A673 (cell line): ENCODE measurements around the gene ABHD10. TPM values are rescaled to one million over a fixed set of nuclear protein-coding genes. Genes with fewer than 3 reads are reported as not detected.

Source experiments
- BruUV-seq: library from RNA; stranded (reverse); fragments of 400-500 nt; replicated peaks from 2 replicates; lab custom pipeline; 2021; lab: Mats Ljungman, UMichigan
- CTCF ChIA-PET: fragments of 300-600 bp; sonication (Branson Sonifier 250); formaldehyde crosslinking; loops from one replicate; lab custom pipeline; 2022; ENCODE audit warnings: antibody characterized with exemption; lab: Charles Lee
- POLR2A ChIA-PET: fragments of 300-600 bp; sonication (Branson Sonifier 250); formaldehyde crosslinking; loops from one replicate; lab custom pipeline; 2022; ENCODE audit warnings: antibody characterized with exemption; ENCODE audit not compliant: low non-redundant PET; lab: Charles Lee
- DNase-seq: peaks from one replicate; pipeline ENCODE4 v3.0.0-alpha.2; 2015; ENCODE audit warnings: low spot score
- H3K27ac ChIP-seq: fragments of 200-600 bp; sonication (generic); 2 replicates; pipeline ENCODE4 v1.5.1; 2016; ENCODE audit warnings: mixed run types, low read depth, mild to moderate bottlenecking, mixed read lengths, antibody characterized with exemption, low read length; ENCODE audit not compliant: poor library complexity, severe bottlenecking
- H3K27me3 ChIP-seq: fragments of 200-600 bp; sonication (generic); replicated peaks from 2 replicates; pipeline ENCODE4 v1.6.1; 2017; ENCODE audit warnings: mixed run types, low read depth, mild to moderate bottlenecking, mixed read lengths, antibody characterized with exemption, low read length; ENCODE audit not compliant: insufficient read depth, poor library complexity
- H3K36me3 ChIP-seq: fragments of 200-600 bp; sonication (generic); 2 replicates; pipeline ENCODE4 v1.6.1; 2016; ENCODE audit warnings: mixed run types, mild to moderate bottlenecking, mixed read lengths, antibody characterized with exemption, low read length; ENCODE audit not compliant: insufficient read depth, poor library complexity, severe bottlenecking
- H3K4me1 ChIP-seq: fragments of 200-600 bp; sonication (generic); 2 replicates; pipeline ENCODE4 v1.6.1; 2017; ENCODE audit warnings: mixed run types, mild to moderate bottlenecking, mixed read lengths, antibody characterized with exemption, low read length; ENCODE audit not compliant: insufficient read depth, poor library complexity, severe bottlenecking
- H3K4me3 ChIP-seq: fragments of 200-600 bp; sonication (generic); 2 replicates; pipeline ENCODE4 v1.5.1; 2016; ENCODE audit warnings: low read depth, mixed run types, mild to moderate bottlenecking, mixed read lengths, low read length; ENCODE audit not compliant: poor library complexity, severe bottlenecking
- H3K9me3 ChIP-seq: fragments of 200-600 bp; sonication (generic); 2 replicates; pipeline ENCODE4 v1.6.1; 2016; ENCODE audit warnings: mixed run types, low read depth, mild to moderate bottlenecking, mixed read lengths, antibody characterized with exemption, low read length; ENCODE audit not compliant: poor library complexity, severe bottlenecking
- CTCF ChIP-seq: fragments of 300-800, 200-600 bp; sonication (generic); conservative IDR thresholded peaks from 2 replicates; pipeline ENCODE4 v1.5.1; 2017; ENCODE audit warnings: low read depth, mild to moderate bottlenecking, antibody characterized with exemption, low read length, moderate library complexity, mixed read lengths
- EZH2 ChIP-seq: fragments of 200-600 bp; sonication (generic); IDR thresholded peaks from 2 replicates; pipeline ENCODE4 v1.6.1; 2017; ENCODE audit warnings: borderline replicate concordance, low read depth, mild to moderate bottlenecking, mixed read lengths, antibody characterized with exemption, low read length; ENCODE audit not compliant: poor library complexity, severe bottlenecking
- intact Hi-C: fragments of 100-400 bp; cut with micrococcal nuclease; formaldehyde crosslinking; loops from one replicate; pipeline ENCODE4 v1.10.0; 2022; ENCODE audit not compliant: unreplicated experiment
- total RNA-seq: library from RNA; stranded (reverse); gene quantifications from 2 replicates; pipeline ENCODE4 v1.2.3, GENCODE V29; 2021

Gene ABHD10
- total RNA-seq, 1 experiment from 2014 or later: 40.7 TPM

- CTCF ChIA-PET: no interaction called here
- no peak for DNase-seq
These were observed 27.8 kb upstream of the ABHD10 start for GRCh38 chr3:111951032-111951431.

GRCh38 chr3:111952086-111952485 is 26.7 kb upstream of the ABHD10 start:
- Histone ChIP-seq H3K4me1 (peaks cover 27% of the 10 kb centered on the region), H3K27me3 (no peaks in the 10 kb centered on the region), H3K27ac (no peak overlapping the region), H3K4me3 (no peak overlapping the region), H3K9me3 (no peaks in the 10 kb centered on the region), H3K36me3 (no peaks in the 10 kb centered on the region)
- BruUV-seq: no TSS peak
- intact Hi-C loops: no loop called here
- no peak for TF ChIP-seq CTCF
- TF ChIP-seq EZH2: no peak
- ChIA-PET CTCF (no interaction called here), POLR2A (interaction anchor here (0.8 kb wide), 1 partner anchor 33 kb away, joined by 4 read pairs; no protein-coding TSS in a partner anchor)
- DNase-seq: no peak

More at GRCh38 chr3:111951032-111951431, 27.8 kb upstream of the ABHD10 start:
- peaks cover 24% of the 10 kb centered on the region for H3K4me1 ChIP-seq
- POLR2A ChIA-PET: no interaction called here
- H3K27ac ChIP-seq: no peak overlapping the region
- no peaks in the 10 kb centered on the region for H3K36me3 ChIP-seq
- H3K9me3 ChIP-seq: no peaks in the 10 kb centered on the region
- no TSS peak for BruUV-seq
- TF ChIP-seq EZH2 (no peak), CTCF (no peak)
- H3K4me3 ChIP-seq: no peak overlapping the region
- intact Hi-C loops: no loop called here
- H3K27me3 ChIP-seq: no peaks in the 10 kb centered on the region

- TF ChIP-seq EZH2 (no peak), CTCF (no peak)
- no TSS peak for BruUV-seq
- H3K27me3 ChIP-seq: no peaks in the 10 kb centered on the region
- intact Hi-C loops: no loop called here
- H3K9me3 ChIP-seq: no peaks in the 10 kb centered on the region
- DNase-seq: no peak
- H3K4me3 ChIP-seq: no peak overlapping the region
- H3K4me1 ChIP-seq: peaks cover 27% of the 10 kb centered on the region
- ChIA-PET POLR2A (interaction anchor here (0.8 kb wide), 1 partner anchor 33 kb away, joined by 4 read pairs; no protein-coding TSS in a partner anchor), CTCF (no interaction called here)
- H3K36me3 ChIP-seq: no peaks in the 10 kb centered on the region
- H3K27ac ChIP-seq: no peak overlapping the region
These were observed 25.9 kb upstream of the ABHD10 start for GRCh38 chr3:111952866-111953450.
